GM04504 (cell line): ENCODE results near the gene SUGP2.

Experiments
- DNase-seq: peaks from one replicate; pipeline ENCODE4 v3.0.0-alpha.2; 2012; ENCODE audit warnings: low read depth

Gene SUGP2

DNA sequence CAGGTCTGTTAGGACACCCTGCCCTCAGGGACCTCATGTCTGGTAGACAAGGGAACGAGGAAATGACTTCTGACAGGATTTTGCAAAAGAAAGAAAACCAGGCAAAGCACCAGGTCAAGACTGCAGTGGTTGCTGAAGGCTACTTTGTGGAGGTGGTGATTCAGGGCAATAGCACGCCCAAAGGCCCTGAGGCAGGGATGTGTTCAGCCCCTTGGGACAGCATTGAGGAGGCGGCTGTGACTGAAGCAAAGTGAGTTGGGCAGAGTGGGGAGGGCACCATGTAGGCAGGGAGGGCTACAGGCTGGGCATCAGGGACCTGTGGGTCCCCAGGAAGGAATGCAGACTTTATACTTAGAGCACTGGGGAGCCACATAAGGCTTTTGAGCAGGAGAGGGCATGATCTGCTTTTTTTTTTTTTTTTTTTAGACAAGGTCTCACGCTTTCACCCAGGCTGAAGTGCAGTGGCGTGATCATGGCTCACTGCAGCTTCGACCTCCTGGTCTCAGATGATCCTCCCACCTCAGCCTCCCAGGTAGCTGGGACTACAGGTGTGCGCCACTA is 81.5 kb downstream of the SUGP2 start:
- no peak for DNase-seq

DNA sequence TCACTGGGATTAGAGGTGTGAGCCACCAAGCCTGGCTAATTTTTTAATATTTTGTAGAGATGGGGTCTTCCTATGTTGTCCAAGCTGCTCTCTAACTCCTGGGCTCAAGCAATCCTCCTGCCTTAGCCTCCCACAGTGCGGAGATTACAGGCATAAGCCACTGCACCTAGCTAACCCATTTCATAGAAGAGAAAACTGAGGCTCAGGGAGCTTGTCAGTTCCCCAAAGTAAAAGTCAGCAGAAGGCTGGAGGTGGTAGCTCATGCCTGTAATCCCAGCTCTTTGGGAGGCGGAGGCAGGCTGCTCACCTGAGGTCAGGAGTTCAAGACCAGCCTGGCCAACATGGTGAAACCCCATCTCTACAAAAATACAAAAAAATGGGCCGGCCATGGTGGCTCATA is 83.5 kb downstream of the SUGP2 start:
- DNase-seq: no peak

DNA sequence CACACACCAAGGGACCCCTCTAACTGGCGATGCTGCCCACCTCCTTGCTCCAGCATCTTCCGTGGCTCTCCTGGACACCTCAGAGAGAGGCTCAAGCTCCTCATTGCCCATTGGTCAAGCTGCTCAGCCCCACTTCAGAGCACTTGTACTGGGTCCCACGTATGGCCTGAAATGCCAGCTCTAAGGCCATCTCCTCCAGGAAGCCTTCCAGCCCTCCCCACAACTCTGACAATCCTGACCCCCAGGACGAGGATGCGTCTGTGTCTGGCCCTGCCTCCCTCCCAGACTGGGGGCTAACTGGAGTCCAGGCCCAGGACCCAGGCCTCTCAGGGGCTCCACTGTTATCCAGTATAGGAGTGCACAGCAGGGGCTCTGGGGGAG is 84.4 kb downstream of the SUGP2 start:
- no peak for DNase-seq

DNA sequence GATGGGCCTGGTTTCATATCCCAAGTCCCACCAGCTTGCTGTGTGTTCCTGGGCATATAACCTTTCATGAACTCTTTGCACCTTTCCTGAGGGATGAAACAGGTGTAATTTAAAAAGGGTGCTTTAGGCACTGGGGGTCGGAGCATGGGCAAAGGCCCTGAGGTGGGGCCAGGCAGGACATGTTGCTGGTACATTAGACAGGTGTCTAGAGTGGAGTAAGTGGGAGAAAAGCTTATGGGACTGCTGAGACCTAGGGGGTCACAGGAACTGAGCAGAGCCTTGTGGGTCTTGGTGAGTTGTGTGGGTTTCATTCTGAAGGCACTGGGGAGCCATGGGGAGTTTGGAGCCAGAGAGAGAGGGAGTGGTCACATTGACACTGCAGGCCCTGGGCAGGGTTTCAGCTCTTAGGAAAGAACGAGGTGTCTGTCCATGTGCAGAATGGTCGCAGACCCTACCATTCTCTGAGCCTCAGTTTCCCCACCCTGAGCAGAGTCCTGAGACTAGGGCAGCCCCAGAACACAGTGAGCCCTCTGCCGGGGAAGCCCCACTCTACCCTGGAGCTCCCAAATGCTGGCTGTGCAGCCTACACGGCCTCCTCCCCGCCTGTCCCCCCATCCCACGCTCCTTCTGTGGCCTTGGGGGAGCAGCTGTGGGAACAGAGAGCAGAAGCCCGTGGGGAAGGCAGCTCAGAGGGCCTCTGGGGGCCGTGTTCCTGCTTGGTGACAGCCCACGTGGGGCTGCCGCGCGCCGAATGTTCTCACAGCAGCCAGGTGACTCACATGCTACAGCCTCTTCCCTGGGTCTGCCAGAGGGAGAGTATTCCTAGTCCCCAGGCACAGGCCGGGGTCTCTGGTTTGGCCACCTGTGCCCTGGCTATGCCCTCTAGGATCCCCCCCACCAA is 85.0 kb downstream of the SUGP2 start:
- DNase-seq: no peak

DNA sequence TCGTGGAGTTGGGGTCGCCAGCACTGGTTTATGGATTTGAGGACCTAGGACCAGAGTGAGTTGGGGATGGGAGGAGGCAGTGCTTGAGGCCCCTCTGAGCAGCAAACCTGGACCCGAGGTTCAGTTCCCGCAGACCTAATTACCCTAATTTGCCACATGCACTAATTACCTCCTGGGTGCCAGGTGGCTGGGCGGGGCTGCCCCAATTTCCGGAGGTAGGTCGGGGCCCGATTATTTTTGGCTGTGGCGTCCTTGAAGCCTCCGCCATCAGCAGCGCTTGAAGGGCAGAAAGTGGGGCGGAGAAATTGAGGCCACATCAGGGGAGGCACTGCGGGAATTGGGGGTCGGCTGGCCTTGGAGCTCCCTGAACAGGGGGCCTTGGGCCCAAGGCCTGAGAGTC is 86.4 kb downstream of the SUGP2 start:
- DNase-seq: no peak

DNA sequence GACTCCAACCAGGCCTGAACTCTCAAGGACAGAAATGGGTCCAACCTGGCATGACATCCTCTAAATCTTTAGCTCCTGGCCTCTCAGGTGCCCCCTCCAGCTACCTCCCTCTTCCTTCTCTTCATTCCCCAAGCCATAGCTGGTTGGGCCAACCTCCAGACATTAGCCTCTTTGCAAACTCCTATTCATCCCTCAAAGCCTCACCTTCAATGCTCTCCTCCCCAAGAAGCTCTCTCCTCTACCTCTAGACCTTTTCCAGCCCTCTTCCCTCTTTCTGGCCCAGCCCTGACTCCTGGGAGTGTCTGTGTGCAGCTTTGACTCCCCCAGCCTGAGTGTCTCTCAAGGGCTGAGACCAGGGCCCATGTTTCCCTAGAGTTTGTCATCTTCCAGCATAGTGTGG is 87.0 kb downstream of the SUGP2 start:
- no peak for DNase-seq

DNA sequence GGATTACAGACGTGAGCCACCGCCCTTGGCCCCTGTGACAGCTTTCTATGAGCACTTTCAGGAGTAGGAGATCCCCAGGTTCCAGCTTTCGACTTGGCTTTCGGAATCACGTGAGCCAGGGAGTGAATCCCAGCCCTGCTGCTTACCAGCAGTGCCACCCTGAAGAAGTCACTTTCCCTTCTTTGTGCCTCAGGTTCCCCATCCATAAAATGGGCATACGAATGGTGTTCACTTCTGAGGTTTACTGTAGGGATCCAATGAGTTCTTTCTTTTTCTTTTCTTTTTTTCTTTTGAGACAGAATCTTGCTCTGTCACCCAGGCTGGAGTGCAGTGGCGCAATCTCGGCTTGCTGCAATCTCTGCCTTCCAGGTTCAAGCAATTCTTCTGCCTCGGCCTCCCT is 88.0 kb downstream of the SUGP2 start:
- no peak for DNase-seq

DNA sequence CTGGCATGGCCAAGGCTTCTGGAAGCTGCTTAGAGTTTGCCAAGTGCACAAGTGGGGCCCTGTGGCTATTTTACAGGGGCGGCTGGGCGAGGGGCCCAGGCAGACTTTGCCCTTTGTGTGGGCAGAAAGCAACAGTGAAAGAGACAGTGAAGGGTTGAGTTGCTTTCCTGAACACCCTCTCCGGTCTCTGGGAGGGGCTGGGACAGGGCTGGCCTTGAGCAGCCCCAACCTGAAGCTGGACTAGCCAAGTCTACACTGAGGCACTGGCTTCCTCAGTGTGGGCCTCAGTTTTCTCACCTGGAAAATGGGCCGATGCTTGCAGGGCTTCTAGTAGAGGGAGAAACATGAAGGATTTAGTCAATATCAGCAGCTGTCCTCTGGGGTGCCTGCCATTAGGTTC is 89.9 kb downstream of the SUGP2 start:
- no peak for DNase-seq

DNA sequence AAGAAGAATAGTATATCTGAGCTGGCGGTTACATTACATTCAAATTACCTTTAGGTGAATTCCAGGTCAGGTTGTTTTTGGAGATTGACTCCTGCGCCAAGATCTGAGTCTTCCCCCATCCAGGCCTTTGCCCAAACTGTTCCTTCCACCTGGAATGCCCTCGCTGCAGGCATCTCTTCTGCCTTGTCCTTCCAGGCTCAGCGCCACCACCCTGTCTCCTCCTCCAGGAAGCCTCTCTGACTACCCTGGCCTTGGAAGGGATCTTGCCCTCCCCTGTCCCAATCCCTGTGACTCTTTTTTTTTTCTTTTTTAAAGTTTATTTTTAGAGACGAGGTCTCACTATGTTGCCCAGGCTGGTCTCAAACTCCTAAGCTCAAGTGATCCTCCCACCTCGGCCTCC is 90.6 kb downstream of the SUGP2 start:
- no peak for DNase-seq

DNA sequence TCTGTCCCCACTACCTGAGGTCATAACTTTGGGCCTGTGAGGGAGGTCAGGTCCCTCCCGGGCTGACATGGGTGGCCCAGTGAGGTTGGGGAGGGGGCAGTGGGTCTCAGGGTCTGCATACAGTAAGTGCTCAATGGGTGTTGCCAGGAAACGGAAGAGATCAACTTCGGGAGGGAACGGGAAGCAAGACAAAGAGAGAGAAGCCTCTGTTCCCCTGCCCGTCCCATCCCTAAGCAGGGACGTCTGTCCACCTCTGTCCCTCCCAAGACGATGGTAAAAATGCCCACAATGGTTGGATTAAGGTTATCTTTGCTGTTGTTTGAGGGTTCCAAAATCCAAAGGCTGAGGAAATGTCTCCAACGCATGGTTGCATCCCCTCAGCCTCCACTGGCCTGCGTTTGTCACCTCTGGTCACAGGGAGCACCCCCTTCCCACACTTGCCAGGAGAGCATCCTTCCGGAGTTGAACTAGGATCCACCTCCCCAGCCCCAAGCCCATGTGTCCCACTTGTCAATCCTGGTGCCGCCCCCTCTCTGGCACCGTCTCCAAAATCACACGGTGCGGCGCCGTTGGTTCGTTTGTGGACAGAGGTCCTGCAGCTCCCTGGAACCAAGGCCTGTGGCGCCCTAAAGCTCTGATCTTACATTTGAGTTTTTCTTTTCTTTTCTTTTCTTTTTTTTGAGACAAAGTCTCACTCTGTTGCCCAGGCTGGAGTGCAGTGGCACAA is 91.5 kb downstream of the SUGP2 start:
- no peak for DNase-seq
